NCI-H1930 (cell line): ENCODE results near the gene FAM228B.
"Not testable (repeated sequence)": the region's sequence is repeated elsewhere in the genome, so short reads cannot be mapped to it uniquely, and the experiment has no call there.

ENCODE experiments used
- DNase-seq, 2 experiments: peaks; one replicate each; lab custom pipeline; 2025; lab: John Stamatoyannopoulos, UW

The FAM228B gene

DNA sequence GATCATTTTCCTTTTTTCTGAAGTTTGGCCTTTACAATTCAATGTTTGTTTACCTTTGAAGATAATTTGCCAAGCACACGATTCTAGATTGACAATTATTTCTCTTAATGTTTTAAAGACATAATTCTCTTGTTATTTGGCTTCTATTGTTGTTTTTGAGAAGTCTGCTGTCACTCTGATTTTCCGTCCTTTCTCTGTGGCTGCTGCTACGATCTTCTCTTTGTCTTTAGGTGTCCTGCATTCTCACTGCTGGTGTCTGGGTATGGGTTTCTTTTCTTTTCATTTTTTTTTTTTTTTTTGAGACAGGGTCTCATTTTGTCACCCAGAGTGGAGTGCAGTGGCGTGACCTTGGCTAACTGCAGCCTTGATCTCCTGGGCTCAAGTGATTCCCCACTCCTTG is 36.4 kb downstream of the FAM228B start:
- DNase-seq, result no peak

DNA sequence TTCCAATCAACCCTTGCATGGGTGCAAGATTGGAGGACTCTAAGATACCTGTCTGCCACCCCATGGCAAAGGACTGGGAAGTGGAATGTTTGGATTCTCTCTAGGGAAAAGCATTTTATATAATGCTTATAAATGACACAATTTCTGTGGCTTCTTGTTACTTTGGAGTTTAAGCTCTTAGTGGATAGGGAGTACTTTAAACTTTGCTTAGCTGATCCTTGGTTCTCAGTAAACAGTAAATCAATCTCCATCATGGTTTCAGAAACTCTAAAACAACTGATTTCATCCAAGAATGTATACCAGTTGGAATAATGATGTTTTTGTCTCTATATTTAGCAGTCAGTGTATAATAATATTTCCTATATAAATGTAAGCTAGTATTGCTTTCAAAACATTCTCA is 37.5 kb downstream of the FAM228B start:
- no peak for DNase-seq

DNA sequence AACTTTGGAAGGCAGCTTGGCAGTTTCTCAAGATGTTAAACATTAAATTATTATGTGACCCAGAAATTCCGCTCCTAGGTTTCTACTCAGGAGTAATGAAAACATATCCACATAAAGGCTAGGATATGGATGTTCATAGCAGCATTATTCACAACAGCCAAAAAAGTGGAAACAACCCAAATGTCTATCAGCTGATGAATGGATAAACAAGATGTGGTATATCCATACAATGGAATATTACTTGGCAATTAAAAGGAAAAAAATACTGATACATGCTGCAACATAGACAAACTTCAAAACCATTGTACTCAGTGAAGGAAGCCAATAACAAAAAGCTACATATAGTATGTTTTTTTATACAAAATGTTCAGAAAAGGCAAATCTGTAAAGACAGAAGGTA is 39.2 kb downstream of the FAM228B start:
- DNase-seq, result no peak

DNA sequence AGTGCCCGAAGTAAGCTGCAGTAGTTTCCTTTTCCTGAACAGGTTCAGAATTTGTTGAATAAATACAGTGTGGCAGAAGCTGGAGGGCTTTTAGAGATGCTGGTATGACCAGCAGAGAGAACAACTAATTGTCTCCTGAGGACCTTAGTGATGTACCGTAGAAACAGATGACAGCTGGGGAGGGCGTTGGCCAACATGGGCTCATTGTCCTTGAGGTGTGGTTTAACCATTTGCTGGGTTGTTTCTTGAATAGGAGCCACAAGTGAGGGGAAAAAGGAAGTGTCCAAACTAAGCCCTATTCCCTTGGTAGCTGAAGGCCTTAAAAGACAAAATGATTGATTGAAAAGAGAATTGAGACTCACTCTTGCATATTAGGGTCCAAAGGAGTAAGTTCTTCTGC is 39.9 kb downstream of the FAM228B start:
- no peak for DNase-seq

DNA sequence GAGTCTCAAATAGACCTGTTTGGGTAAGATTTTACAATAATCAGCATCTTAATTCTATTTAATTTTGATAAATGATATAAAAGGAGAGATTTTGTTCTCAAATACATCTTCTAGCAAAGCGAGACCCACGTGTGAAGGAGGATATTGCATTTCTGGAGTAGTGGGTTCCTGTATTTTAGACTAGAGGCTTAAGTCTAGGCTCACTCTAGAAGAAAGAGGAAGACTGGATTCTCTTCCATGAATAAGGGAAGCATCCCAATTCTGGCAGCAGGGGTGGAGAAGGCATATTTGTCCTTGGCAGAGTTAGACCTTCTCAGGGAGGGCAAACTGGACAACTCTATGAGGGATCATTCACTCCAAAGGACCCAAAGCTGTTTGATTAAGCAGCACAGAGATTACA is 40.3 kb downstream of the FAM228B start:
- no peak for DNase-seq

DNA sequence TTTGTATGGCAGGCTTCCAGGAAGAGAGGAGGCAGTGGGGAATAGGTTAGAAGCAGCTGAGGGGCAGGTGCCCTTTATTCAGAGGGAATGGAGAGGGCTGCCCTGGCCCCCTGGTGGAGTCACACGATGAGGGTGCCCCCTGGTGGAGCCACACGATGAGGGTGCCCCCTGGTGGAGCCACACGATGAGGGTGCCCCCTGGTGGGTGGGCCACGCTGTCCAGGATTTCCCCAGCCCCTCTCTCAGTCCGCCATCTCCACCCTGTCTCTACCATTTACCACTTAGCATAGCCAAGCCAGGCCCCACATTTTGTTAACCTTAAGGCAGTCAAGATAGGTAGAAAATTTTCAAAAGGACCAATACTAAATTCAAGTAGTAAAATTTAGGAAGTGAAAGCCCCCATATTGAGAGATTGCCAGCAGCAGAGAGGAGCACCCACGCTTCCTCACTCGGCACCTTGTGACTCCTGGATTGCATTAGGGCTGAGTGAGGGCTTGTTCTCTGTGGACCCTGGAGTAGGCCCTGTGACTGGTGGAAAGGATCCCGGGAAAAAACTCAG is 41.2 kb downstream of the FAM228B start:
- peak in 1 of 2 experiments; percentile 15 for DNase-seq

DNA sequence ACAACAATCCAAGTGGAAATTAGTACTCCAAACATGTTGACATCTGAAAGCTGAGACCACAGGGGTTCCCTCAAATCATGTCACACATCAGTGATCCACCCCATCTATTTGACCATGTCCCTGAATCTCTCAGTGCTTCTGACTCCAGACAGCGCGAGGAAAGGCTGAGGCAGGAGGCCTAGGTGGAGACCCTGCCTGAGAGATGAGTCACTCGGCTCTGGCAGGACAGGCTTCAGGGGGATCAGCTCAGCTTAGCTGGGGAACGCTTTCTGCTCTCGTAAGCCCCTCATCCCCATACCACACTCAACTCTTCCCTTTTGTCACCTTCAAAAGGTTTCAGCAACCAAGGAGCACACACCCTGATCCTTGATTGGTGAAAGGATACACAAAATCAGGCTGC is 45.8 kb downstream of the FAM228B start:
- DNase-seq, result no peak

DNA sequence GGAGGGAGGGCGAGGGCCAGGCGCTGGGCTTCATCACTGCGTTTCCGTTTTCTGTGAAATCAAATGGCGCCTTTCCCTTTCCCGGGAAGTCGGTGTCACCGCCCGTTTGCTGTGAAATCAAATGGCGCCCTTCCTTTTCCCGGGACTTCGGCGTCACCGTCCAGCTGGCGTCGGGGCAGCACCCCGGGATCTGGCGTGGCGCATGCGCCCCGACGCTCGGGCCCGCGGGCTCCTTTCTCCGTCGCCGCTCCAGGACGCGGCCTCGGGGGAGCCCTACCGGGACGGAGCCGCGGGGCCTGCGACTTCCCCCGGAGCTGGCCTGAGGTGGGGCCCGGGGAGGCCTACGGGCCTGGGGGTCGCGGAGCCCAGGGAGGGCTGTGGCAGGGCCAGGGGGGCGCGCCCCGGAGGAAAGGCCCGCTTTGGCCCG is 51.6 kb downstream of the FAM228B start, which contains the start of gene FAM228A:
Gene FAM228A, plus strand, starts transcription at position 203 of the 427 bp plus-strand sequence. CDS start 428 bp downstream, outside the sequence.
- DNase-seq, result no peak

DNA sequence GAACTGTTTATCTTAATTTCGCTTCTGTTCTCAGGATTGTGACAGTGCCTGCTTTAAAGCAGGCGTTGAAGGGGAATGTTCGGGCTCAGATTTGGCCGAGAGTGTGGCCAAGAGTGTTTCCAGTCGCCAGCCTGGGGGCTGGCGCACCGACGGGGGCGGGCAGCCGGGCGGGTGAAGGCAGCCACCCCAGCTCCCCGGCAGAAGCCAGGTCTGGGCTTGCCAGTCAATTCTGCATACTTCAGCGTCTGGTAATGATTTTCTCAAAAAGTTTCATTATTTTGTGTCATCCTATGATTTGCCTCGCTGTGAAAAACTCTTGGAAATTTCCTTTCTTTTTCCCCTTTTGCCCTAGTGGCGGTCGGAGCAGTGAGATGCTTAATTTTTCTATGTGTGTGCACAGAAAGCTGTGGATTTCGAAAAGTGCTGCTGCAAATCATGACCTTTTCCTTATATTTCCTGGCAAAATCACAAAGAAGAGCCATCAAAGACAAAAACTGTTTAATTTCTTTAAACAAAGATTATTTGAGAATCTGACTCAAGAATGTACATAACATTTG is 52.4 kb downstream of the FAM228B start:
- DNase-seq, result no peak

DNA sequence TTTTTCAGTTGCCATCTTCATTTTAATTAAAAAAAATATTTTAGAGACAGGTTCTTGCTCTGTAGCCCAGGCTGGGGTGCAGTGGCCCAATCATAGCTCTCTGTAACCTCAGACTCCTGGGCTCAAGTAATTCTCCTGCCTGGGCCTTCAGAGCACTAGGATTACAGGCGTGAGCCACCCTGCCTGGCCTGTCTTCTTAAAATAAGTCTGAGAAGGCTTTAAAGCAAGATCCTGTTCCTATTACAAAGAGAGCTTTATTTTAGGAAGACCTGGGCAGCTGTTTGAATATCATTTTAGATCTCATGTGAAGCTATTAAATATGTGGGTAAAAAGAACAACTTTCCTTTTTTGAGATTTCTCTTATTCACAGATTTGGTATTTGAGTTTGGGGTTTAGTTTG is 53.1 kb downstream of the FAM228B start:
- no peak for DNase-seq

DNA sequence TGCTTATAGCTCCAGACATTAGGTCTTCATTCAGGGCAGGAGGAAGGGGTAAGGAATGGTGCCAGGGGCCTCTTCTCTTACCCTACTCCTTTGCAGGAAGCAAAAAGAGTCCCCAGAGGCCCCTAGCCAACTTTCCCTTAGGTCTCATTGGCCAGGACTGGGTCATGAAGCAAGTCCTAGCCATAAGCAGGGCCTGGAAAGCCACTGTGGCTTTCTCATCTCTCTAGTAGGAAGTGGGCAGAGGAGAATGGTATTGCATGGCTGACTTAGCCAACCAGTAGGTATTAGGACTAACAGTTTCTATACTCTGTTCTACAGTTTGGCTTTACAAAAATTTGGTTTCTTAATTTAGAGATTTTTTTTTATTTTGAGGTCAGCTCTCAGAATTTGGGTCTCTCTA is 56.4 kb downstream of the FAM228B start:
- DNase-seq, result no peak

DNA sequence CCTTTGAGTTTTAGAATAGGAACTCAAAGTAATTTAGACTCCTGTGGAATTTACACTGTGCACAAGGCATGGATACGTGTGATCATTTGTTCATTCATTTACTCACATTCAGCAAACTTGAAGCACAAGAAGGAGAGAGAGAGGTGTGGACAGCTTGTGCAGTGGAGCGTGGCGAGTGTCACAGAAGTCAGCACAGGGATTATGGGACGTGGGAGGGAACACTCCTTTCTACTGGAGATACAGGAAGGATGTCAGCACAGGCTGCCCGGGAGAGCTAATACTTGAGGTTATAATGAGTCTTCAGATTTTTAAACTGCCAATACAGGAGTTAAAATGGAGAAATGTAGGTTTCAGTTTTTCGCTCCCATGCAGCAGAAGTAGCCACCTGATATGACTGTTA is 58.6 kb downstream of the FAM228B start:
- no peak for DNase-seq

DNA sequence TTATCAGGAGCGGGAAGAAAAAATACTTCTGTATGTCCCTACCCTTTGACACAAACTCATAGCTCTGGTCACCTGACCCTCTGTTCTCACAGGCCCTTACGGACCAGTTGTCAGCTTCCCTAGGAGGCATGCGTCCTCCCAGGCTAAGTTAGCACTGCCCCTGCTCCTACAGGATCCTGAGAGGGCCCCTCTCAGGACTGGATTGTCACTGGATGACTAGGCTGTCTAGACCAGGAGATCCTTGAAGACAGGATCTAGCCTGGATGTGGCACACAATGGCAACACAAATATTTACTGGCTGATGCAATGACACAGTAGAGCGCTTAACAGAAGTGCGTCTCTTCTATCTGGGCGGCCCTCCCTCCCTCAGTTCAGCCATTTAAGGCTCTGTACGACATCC is 59.2 kb downstream of the FAM228B start:
- DNase-seq, result no peak

DNA sequence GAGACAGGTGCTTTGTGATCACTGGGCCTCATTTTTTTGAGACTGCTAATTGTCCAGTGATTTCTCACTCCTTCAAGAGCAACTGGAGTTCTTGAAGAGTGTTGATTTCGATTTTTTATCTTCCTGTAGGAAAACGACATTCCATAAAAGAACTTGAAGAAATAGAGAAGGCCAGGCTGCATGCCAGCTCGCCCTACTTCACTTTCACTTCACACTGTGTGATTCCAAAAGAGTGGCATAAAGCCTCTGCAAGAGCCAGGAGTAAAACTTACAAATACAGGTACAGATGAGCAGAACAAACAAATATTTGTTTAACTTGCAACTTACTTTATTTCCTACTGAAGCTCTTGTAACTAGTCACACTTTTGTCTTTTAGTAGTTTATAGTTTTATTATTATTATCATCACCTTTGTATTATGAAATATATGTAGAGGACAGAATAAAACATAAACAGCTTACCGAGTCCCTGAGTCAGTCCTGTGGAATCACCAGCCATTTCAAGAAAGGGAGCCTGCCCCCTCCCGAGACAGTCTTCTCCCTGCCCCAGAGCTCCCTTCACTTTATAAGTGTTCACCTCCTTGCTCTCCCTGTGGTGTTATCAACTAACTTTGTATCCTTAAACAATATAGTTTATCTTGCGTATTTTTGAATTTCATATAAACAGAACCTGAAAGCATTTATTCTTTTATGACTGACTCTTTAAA is 60.2 kb downstream of the FAM228B start:
- DNase-seq, result no peak

DNA sequence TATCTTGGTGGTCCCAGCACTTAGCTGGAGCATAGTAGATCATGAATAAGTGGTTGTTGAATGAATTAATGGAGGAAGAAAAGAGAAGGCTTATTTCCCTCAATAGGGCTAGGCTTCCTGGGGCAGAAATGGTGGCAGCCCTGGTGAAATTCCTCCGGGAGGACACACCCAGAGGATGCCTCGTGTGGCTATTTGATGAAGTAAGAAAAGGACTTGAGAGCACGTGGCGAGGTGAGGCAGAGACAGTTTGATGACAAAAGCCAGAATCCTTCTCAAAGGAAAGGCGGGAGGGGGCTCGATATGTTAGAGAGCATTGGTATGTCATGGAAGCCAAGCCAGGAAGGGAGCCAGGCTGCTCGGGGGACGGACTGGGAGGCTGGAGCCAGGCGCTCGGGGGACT is 66.3 kb downstream of the FAM228B start:
- DNase-seq, result no peak

DNA sequence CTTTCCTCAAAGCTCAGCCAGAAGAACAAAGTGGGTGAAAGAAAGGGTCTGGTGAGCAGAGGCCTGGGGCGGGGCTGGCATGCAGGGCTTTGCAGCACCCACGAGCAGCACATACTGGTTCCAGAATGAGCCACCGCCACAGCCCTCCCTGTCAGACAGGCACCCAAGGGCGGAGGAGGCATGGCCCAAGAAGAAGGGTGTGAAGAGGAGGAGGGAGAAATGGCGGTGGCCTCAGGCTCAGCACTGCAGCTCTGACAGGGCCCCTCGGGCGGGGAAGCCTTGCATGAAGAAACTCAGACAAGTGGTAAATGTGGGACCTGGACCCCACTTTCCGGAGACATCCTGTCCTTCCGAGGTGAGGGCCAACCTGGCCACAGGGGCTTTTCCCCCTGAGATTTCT is 67.2 kb downstream of the FAM228B start:
- no peak for DNase-seq

DNA sequence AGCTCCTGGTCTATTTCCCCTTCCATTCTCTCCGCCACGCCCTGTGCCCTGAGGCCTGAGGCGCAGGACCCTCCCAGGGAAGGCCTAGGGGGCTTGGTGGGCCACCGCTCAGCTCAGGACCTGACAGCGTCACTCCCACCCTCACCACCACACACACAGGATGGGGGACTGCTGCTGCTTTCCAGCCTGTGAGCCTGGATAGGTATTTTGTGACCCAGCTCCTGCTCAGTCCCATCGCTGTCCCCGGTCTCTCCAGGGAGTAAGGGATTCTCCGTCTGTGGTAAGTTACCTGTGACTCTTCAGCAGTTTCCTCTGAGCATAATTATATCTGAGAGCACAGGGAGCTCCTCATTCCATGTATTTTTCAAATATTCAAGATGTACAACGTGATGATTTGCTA is 67.9 kb downstream of the FAM228B start:
- no peak for DNase-seq

DNA sequence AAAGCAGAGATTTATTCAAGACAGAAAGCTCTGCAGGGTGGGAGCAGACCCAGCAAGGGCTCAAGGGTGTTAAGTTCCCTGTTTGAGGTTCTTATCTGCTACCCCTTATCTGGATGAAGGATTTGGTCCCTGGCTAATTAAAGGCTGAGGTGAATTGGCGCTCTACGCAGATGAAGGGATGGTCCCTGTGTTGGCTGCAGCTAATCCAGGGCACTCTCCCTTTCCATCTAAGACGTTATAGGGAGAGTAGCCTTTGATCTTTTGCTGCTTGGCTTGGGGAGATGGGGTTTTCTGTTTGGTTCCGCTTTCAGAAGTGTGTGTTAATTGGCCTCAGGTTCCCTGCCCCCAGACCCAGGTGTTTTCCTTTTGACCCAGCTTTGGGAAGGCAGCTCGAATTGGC is 68.6 kb downstream of the FAM228B start:
- DNase-seq, result no peak

DNA sequence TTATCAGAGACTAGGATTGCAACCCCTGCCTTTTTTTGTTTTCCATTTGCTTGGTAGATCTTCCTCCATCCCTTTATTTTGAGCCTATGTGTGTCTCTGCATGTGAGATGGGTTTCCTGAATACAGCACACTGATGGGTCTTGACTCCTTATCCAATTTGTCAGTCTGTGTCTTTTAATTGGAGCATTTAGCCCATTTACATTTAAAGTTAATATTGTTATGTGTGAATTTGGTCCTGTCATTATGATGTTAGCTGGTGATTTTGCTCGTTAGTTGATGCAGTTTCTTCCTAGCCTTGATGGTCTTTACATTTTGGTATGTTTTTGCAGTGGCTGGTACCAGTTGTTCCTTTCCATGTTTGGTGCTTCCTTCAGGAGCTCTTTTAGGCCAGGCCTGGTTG is 73.9 kb downstream of the FAM228B start:
- DNase-seq, result not testable (repeated sequence)

DNA sequence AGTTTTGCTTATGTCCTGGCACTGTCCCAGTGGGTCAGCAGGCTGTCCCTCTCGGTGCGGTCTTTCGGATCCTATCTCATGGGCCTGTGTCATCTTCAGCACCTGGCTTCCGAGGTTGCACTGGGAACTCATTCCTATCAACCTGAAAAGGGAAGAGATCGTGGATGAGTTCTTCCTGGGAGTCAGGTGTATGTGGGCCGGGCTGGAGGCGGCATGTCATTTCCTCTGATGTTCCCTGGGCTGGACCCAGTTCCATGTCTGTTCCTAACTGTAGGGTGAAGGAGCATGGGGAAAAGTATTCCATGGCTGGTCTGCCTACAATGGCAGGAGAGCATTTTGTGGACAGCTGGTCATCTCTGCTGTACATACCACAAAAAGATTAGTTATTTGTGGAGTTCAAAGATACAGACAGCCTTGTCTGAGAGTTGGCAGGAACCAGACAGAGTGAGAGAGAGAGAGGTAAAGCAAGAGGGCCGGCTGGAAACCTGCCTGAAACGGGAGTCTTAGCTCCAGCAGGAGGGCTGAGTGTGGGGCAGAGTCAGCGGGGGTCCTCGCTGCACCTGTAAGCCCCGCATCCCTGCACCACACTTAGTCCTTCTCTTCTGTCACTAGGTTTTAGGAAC is 76.8 kb downstream of the FAM228B start:
- no peak for DNase-seq

DNA sequence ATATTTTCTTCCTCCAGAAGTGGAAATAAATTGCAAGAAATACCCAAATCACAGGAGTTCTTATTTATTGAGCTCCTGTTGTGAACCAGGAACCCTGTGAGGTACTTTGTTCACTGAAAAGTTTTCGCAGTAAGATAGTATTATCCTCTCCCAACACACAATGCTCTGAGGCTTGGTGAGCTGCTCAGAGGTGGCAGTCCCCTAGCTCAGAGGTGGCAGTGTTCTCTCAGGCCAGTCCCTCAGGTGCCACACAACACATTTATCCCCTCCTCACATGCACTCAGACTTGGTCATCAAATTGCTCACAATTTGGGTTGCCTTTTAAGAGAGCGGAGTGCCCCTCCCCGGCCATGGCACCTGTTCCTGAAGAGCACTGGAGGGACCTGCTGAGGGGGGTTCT is 77.5 kb downstream of the FAM228B start:
- DNase-seq, result no peak

DNA sequence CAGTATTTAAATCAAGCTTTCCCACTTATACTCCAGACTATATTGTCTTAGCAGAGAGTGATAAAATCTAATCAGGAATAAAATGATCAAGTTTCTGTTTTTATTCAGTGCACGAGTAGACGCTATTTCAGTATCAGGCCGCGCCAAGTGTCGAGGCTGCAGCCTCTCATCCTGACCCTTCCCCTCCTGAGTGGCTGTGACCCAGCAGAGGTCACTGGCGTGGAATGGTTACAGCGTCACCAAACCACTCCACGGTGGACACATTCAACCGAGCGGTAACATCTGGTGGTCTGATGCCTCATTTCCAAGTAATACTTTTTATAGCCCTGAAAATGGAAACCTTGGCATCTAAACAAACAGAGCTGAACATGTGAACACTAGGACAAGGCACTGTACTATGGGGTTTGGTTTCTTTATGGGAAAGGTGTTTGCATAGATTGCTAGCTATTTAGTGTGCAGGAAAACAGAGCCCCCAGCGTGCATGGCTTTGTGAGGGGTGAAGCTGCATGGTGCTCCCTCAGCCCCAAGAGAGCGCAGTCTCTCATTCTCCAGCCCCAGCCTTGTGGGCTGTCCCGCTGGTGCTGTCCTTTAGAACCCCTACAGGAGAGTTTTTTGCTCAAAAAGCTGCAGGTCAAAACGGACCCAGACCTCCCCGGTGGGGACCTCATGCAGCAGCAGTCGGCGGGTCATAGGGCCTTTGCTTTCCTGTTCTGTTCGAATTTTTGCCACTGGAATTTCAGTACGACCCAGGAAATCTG is 79.9 kb downstream of the FAM228B start:
- DNase-seq, result no peak

DNA sequence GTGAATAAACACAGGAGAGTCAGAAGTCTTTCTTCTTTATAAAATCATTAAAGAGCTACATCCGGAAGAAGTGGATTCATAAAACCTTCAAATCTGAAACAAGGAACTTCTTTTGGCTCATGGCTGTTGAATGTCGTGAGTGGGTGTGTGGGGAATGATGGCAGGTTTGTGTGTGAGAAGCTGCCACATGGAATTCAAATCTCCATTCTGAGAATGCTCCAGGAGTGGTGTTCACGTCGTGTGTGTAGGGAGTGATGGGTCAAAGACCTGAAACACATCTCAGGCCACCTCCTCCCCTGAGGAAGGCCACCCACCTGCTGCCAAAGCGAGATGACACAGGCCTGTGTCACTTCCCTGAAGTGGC is 80.5 kb downstream of the FAM228B start:
- no peak for DNase-seq
